Naive B cell (primary cell): ENCODE data around the gene DNAH2. TPM values are rescaled to one million over a fixed set of nuclear protein-coding genes. Genes with fewer than 3 reads are reported as not detected.
"Not testable (repeated sequence)": the region's sequence is repeated elsewhere in the genome, so short reads cannot be mapped to it uniquely, and the experiment has no call there.

Experiments used
- ATAC-seq, 2 donors: fragments of 150-1000 bp; cut with Tn5 transposase; 2 replicates each; pipeline ENCODE4 v1.10.0; 2021; ENCODE audit warnings: low read depth in 2 of 2, mild to moderate bottlenecking in 2 of 2, moderate library complexity in 2 of 2
- DNase-seq: peaks from one replicate; pipeline ENCODE4 v3.0.0; 2022
- H3K27ac Mint-ChIP-seq, 6 donors: one replicate each; pipeline ENCODE4 v1.8.0; 2020 to 2022; ENCODE audit warnings: mild to moderate bottlenecking in 6 of 6, mixed read lengths in 6 of 6, moderate library complexity in 5 of 6, inconsistent platforms in 2 of 6
- H3K27me3 Mint-ChIP-seq, 3 donors: one replicate each; pipeline ENCODE4 v1.8.0; 2021 to 2022; ENCODE audit warnings: mixed read lengths in 3 of 3, mild to moderate bottlenecking in 1 of 3
- H3K36me3 Mint-ChIP-seq, 2 donors: one replicate each; pipeline ENCODE4 v1.8.0; 2020 to 2022; ENCODE audit warnings: mixed read lengths in 2 of 2, inconsistent platforms in 1 of 2, mild to moderate bottlenecking in 1 of 2
- H3K4me1 Mint-ChIP-seq, 3 donors: one replicate each; pipeline ENCODE4 v1.8.0; 2020 to 2022; ENCODE audit warnings: mixed read lengths in 3 of 3, inconsistent platforms in 1 of 3, mild to moderate bottlenecking in 1 of 3, moderate library complexity in 1 of 3
- H3K4me3 Mint-ChIP-seq, 8 donors: one replicate each; pipeline ENCODE4 v1.8.0; 2020 to 2022; ENCODE audit warnings: mild to moderate bottlenecking in 8 of 8, mixed read lengths in 8 of 8, moderate library complexity in 8 of 8, inconsistent platforms in 2 of 8
- H3K9me3 Mint-ChIP-seq, 7 donors: one replicate each; pipeline ENCODE4 v1.8.0; 2020 to 2022; ENCODE audit warnings: mixed read lengths in 7 of 7, mild to moderate bottlenecking in 5 of 7, inconsistent platforms in 2 of 7, moderate library complexity in 1 of 7
- polyA plus RNA-seq, 6 donors: library from polyadenylated mRNA; unstranded; fragments of 300-500 nt; fragmentation: Illumina TruSeq; gene quantifications; one replicate each; pipeline ENCODE4 v1.2.3, GENCODE V29; 2021; ENCODE audit warnings: low read depth in 6 of 6

DNAH2 gene
- polyA plus RNA-seq, 6 donors from 2014 or later: not detected

DNA sequence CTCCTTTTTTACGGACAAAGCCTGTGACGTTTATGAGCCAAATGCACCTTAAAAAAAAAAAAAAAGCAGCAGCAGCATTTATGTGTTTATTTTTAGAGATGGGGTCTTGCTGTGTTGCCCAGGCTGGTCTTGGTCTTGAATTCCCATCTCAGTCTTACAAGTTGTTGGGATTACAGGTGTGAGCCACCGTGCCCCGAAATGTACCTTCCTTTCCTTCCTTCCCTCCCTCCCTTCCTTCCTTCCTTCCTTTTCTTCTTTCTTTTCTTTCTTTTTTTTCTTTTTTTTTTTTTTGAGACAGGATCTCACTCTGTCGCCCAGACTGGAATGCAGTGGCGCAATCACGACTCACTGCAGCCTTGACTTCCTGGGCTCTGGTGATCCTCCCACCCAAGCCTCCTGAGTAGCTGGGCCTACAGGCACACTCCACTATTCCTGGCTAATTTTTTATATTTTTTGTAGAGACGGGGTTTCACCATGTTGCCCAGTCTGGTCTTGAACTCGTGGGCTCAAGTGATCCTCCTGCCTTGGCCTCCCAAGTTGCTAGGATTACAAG lies 92.3 kb downstream of the DNAH2 start:
- H3K9me3 Mint-ChIP-seq, H3K4me1 Mint-ChIP-seq, ATAC-seq, H3K36me3 Mint-ChIP-seq, DNase-seq: not testable (repeated sequence)
- Mint-ChIP-seq H3K27ac (peak overlapping the region in 1 of 6 donors; percentile 24), H3K4me3 (peak overlapping the region in 1 of 8 donors; percentile 70), H3K27me3 (peaks cover 11 to 29% (median 28%) of the 10 kb centered on the region in 3 donors)

DNA sequence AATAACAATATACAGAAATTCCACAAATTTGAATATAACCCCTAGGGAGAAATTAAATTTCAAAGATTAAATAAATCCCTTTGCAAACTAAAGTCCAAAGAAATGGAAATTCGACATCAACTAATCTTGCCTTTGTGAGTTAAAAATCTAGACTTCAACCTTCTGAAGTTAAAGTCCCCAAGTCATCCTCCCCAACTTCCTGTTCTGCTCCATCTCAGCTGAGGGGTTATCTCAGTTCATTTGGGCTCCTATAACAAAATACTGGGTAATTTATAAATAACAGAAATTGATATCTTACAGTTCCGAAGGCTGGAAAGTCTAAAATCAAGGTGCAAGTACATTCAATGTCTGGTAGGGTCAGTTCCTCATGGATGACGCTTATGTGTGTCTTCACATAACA lies 93.7 kb downstream of the DNAH2 start:
- Mint-ChIP-seq H3K27me3 (peaks cover 11 to 22% (median 21%) of the 10 kb centered on the region in 3 donors), H3K4me3 (no peak overlapping the region), H3K4me1 (peaks cover 0 to 5% (median 2%) of the 10 kb centered on the region in 3 donors), H3K27ac (peak overlapping the region in 1 of 6 donors; percentile 39), H3K9me3 (no peaks in the 10 kb centered on the region), H3K36me3 (no peaks in the 10 kb centered on the region)
- ATAC-seq (no peak), DNase-seq (no peak)

DNA sequence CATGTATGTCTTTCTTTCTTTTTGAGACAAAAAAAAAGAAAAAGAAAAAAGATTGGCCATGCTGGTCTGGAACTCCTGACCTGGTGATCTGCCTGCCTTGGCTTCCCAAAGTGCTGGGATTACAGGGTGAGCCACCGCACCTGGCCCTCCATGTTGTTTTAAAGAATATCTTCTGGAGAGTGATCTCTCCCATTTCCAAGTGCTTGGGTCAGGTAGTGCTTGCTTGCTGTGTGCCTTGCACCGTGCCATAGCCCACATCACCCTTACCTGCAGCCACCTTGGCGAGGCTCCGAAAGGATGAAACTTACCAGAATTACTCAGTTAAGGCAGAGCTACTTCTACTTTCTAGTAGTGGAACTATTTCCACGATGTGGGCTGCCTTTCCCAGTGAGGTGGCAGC lies 97.4 kb downstream of the DNAH2 start:
- no peak overlapping the region for H3K4me3 Mint-ChIP-seq
- no peak for DNase-seq
- no peaks in the 10 kb centered on the region for H3K4me1 Mint-ChIP-seq
- H3K27ac Mint-ChIP-seq: no peak overlapping the region
- no peaks in the 10 kb centered on the region for H3K9me3 Mint-ChIP-seq
- H3K36me3 Mint-ChIP-seq: no peaks in the 10 kb centered on the region
- peaks cover 6 to 16% (median 10%) of the 10 kb centered on the region in 3 donors for H3K27me3 Mint-ChIP-seq
- no peak for ATAC-seq

DNA sequence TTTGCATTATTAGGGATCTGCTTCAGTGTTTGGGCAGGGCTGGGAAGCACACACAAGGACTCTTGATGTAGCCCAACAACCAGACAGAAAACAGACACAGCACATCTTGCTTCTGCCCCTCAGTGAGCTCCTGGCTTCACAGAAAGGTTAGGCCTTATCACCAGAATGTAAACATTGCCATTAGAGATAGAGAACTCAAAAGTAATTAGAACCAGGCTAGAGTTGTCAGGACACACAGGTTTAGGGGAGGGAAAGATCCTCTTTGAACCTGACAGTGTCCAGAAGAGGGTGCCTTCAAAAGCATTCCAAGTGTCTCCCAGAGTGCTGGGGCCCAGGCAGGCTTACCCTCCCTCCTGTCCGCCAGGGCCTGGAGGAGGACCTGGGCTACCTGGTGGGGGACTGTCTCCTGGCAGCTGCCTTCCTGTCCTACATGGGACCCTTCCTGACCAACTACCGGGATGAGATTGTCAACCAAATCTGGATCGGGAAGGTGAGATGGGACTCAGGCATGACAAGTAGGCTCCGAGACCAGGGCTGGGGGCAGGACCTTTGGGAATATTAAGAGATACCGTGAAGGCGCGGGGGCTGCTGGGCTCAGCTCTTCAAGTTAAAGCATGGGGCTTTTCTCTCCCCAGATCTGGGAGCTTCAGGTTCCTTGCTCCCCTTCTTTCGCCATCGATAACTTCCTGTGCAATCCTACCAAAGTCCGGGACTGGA lies 99.5 kb downstream of the DNAH2 start:
- no peak overlapping the region for H3K27ac Mint-ChIP-seq
- ATAC-seq (no peak), DNase-seq (no peak)
- H3K4me3 Mint-ChIP-seq: no peak overlapping the region
- no peaks in the 10 kb centered on the region for H3K36me3 Mint-ChIP-seq
- peaks cover 0 to 24% (median 10%) of the 10 kb centered on the region in 3 donors for H3K27me3 Mint-ChIP-seq
- no peaks in the 10 kb centered on the region for H3K4me1 Mint-ChIP-seq
- no peaks in the 10 kb centered on the region for H3K9me3 Mint-ChIP-seq

DNA sequence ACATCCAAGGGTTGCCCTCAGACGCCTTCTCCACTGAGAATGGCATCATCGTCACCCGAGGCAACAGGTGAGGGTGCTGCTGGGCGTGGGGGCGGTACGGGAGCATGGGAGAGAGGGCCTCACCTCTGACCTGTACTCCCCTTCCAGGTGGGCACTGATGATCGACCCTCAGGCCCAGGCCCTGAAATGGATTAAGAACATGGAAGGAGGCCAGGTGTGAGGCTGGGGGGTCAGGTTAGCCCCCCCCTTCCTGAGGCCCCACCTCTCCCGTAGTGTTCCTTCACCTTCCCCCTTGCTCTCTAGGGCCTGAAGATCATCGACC lies 100.1 kb downstream of the DNAH2 start:
- Mint-ChIP-seq H3K4me3 (no peak overlapping the region), H3K4me1 (no peaks in the 10 kb centered on the region), H3K27me3 (peaks cover 0 to 24% (median 10%) of the 10 kb centered on the region in 3 donors), H3K9me3 (no peaks in the 10 kb centered on the region), H3K36me3 (no peaks in the 10 kb centered on the region), H3K27ac (no peak overlapping the region)
- ATAC-seq: no peak
- no peak for DNase-seq

DNA sequence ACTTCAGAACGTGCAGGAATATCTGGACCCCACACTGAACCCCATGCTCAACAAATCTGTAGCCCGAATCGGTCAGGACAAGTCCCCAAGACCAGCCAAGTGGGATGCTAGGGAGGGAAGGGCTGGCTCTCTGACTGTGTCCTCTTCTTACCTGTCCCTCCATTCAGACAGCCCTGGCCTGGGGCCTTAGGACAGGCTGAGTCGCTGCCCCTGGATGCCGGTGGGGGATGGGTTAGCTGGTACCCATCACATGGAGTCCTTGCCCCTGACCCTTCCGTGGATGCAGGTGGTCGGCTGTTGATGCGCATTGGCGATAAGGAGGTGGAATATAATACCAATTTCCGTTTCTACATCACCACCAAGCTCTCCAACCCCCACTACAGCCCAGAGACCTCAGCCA lies 100.5 kb downstream of the DNAH2 start:
- DNase-seq (no peak), ATAC-seq (no peak)
- peak overlapping the region in 3 of 6 donors; percentile 37 to 62 (median 41) for H3K27ac Mint-ChIP-seq
- no peaks in the 10 kb centered on the region for H3K36me3 Mint-ChIP-seq
- no peaks in the 10 kb centered on the region for H3K9me3 Mint-ChIP-seq
- H3K4me1 Mint-ChIP-seq: no peaks in the 10 kb centered on the region
- peaks cover 0 to 24% (median 10%) of the 10 kb centered on the region in 3 donors for H3K27me3 Mint-ChIP-seq
- no peak overlapping the region for H3K4me3 Mint-ChIP-seq

DNA sequence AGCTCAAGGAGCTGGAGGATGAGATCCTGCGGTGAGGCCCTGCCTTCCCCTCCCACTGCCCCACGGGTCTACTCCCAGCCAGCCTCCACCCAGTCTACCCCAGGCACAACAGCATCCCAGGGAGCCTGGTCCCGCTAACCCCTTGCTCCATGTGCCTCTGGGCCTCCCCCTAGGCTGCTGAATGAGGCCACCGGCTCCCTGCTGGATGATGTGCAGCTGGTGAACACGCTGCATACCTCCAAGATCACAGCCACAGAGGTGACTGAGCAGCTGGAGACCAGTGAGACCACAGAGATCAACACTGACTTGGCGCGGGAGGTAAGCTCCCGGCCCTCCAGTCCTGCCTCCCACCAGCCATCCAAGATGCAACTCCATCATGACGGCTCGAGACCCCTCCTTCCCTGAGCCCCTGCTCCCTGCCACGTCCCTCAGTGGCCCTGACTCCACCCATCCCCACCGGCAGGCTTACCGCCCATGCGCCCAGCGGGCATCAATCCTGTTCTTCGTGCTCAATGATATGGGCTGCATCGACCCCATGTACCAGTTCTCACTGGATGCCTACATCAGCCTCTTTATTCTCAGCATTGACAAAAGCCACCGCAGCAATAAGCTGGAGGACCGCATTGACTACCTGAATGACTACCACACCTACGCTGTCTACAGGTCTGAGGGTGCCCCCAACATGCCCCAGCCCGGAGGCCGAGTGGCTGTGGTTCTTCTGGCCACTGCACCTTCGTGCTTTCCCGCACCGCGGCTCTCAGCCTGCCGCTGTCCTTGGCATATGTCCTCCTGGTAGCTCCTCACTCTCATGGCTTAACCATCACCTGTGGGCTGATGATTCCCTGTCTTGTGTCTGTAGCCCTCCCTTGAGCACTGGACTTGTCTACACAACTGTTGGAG lies 101.5 kb downstream of the DNAH2 start:
- DNase-seq (no peak), ATAC-seq (no peak)
- Mint-ChIP-seq H3K36me3 (no peaks in the 10 kb centered on the region), H3K4me3 (no peak overlapping the region), H3K9me3 (no peaks in the 10 kb centered on the region), H3K27ac (no peak overlapping the region), H3K4me1 (peaks cover 0 to 2% (median 0%) of the 10 kb centered on the region in 3 donors), H3K27me3 (peaks cover 0 to 29% (median 15%) of the 10 kb centered on the region in 3 donors)

DNA sequence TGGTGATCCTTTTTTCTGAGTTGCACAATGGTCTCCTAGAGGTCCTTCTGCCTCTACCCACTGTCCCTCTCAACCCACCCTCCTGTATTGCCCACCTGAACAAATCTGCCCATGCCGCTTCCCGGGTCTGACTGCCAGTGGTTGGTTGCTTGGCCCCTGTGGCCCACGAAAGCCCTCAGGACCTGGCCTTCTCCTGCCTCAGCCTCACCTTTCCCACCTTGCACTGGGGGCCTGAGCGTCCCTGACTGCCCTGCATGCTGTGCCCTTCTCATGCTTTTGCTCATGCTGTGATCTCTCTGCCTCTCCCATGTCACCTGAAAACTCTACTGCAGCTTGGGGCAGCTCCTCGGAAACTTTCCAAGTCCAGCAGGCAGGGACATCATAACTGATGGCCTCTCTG lies 102.7 kb downstream of the DNAH2 start:
- DNase-seq (no peak), ATAC-seq (no peak)
- peaks cover 3 to 40% (median 27%) of the 10 kb centered on the region in 3 donors for H3K27me3 Mint-ChIP-seq
- H3K9me3 Mint-ChIP-seq: no peaks in the 10 kb centered on the region
- peaks cover 0 to 3% (median 0%) of the 10 kb centered on the region in 3 donors for H3K4me1 Mint-ChIP-seq
- H3K36me3 Mint-ChIP-seq: no peaks in the 10 kb centered on the region
- H3K4me3 Mint-ChIP-seq: no peak overlapping the region
- peak overlapping the region in 1 of 6 donors; percentile 81 for H3K27ac Mint-ChIP-seq

DNA sequence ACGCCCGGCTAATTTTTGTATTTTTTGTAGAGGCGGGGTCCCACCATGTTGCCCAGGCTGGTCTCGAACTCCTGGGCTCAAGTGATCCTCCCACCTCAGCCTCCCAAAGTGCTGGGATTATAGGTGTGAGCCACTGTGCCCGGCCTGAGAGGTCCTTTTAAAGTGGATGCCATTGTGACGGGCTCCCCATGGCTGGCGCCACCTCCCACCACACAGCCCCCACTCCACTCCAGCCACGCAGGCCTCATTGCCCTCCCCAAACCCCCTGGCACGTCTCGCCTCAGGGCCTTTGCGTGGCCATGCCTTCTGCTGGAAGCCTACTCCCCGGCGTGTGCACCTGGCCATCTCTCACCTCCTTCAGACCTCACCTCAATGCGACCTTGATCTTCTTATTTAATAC lies 104.6 kb downstream of the DNAH2 start:
- peak overlapping the region in 4 of 6 donors; percentile 37 to 94 (median 72) for H3K27ac Mint-ChIP-seq
- ATAC-seq (no peak), DNase-seq (no peak)
- H3K36me3 Mint-ChIP-seq: no peaks in the 10 kb centered on the region
- H3K27me3 Mint-ChIP-seq: peaks cover 12 to 40% (median 35%) of the 10 kb centered on the region in 3 donors
- H3K9me3 Mint-ChIP-seq: no peaks in the 10 kb centered on the region
- H3K4me3 Mint-ChIP-seq: no peak overlapping the region
- H3K4me1 Mint-ChIP-seq: peaks cover 0 to 3% (median 0%) of the 10 kb centered on the region in 3 donors

DNA sequence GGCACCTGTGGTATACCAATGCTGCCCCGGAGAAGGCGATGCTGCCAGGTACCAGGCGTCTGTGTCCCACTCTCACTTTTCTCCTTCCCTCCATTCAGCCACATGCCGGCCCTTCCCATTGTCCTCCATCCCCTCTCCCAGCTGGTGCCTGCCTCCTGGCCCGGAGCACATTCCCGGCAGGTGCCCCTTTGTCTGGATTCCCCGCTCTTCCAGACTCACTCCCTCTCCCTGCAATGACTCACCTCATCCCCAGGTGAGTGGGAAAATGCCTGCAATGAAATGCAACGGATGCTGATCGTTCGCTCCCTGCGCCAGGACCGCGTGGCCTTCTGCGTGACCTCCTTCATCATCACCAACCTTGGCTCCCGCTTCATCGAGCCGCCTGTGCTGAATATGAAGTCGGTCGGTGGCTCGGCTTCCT lies 106.0 kb downstream of the DNAH2 start:
- H3K27me3 Mint-ChIP-seq: peaks cover 13 to 36% (median 30%) of the 10 kb centered on the region in 3 donors
- no peaks in the 10 kb centered on the region for H3K9me3 Mint-ChIP-seq
- H3K36me3 Mint-ChIP-seq: no peaks in the 10 kb centered on the region
- H3K27ac Mint-ChIP-seq: peak overlapping the region in 1 of 6 donors; percentile 65
- DNase-seq (no peak), ATAC-seq (no peak)
- H3K4me3 Mint-ChIP-seq: peak overlapping the region in 1 of 8 donors; percentile 20
- peaks cover 0 to 3% (median 0%) of the 10 kb centered on the region in 3 donors for H3K4me1 Mint-ChIP-seq

DNA sequence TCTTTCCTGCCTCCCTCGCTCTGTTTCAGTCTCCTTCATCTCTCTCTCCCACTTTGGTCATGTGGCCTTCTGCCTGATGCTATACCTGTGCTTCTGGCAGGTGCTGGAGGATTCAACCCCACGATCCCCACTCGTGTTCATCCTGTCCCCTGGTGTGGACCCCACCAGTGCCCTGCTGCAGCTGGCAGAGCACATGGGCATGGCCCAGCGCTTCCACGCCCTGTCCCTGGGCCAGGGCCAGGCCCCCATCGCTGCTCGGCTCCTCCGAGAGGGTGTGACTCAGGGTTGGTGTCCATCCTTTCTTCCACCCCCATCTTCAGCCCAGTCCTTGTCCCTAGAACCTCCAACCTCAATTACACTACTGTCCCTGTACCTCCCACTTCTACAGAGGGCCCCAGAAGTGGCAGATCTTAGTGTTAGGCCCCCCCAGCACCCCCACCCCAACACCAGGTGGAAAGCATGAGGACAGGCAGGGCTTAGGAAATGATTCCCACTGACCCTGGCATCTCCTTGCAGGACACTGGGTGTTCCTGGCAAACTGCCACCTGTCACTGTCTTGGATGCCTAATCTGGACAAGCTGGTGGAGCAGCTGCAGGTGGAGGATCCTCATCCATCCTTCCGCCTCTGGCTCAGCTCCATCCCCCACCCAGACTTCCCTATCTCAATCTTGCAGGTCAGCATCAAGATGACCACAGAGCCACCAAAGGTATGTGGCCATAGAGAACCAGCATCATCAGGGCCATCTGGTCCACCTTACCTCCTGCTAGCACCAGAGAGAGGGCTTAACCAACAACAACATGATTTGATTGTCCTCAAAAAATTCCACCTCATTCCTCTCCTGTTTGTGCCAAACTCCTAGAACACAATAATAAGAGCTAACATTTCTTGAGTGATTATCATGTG lies 106.7 kb downstream of the DNAH2 start:
- H3K36me3 Mint-ChIP-seq: peaks cover 0 to 3% of the 10 kb centered on the region in 2 donors
- H3K27me3 Mint-ChIP-seq: peaks cover 15 to 34% (median 32%) of the 10 kb centered on the region in 3 donors
- H3K9me3 Mint-ChIP-seq: no peaks in the 10 kb centered on the region
- ATAC-seq (no peak), DNase-seq (no peak)
- H3K27ac Mint-ChIP-seq: peak overlapping the region in 2 of 6 donors; percentile 59 to 84
- H3K4me3 Mint-ChIP-seq: peak overlapping the region in 1 of 8 donors; percentile 30
- H3K4me1 Mint-ChIP-seq: peaks cover 0 to 4% (median 0%) of the 10 kb centered on the region in 3 donors

DNA sequence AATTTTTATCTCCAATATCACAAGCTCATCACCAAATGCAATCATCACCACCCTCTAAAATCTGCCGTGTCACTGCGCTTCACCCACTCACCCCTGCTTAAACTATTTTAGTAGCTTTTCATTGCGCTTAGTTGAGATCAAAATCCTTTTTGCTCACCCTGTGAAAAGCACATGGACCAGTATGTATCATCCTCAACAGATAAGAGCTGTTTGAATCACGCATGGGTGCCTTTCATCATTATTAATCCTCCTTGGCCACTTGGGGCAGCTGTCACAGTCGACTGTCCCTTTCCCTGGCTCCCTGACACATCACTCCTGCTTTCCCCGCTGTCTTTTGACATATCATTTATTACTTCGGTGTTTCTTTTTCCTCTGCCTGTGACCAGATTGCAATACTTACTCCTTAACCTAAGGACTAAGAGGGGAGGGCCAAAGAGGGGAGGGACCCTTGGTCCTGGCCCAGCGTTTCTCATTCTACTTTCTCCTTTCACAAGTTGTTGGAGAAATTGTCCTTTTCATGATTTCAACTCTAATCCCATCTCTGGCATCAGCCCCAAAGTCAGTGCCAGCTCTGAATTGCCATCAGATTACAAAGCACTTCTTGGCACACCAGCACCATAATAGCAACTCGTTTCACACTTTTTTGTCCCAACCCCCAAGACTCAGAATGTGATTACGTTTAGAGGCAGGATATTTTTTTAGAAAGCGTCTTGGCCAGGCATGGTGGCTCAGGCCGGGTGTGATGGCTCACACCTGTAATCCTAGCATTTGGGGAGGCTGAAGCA lies 107.9 kb downstream of the DNAH2 start:
- Mint-ChIP-seq H3K36me3 (peaks cover 0 to 6% of the 10 kb centered on the region in 2 donors), H3K4me1 (peaks cover 0 to 5% (median 0%) of the 10 kb centered on the region in 3 donors), H3K9me3 (no peaks in the 10 kb centered on the region), H3K27me3 (peaks cover 17 to 35% (median 28%) of the 10 kb centered on the region in 3 donors), H3K27ac (peak overlapping the region in 1 of 6 donors; percentile 21), H3K4me3 (no peak overlapping the region)
- DNase-seq (no peak), ATAC-seq (no peak)
